GM19395 (cell line): ENCODE measurements around the gene KCNAB1.

Experiments
- ATAC-seq: cut with Tn5 transposase; IDR thresholded peaks from one replicate; pipeline ENCODE4 v1.9.1; 2021; ENCODE audit warnings: mild to moderate bottlenecking, moderate library complexity; ENCODE audit not compliant: unreplicated experiment

The KCNAB1 gene

GRCh38 chr3:156443079-156443478, 322.7 kb downstream of the KCNAB1 start:
- ATAC-seq = no peak

- ATAC-seq = no peak
These were observed 325.0 kb downstream of the KCNAB1 start for GRCh38 chr3:156445117-156446090.

- peak; percentile 72 for ATAC-seq
These were observed 327.9 kb downstream of the KCNAB1 start for GRCh38 chr3:156448300-156448699.

GRCh38 chr3:156449710-156450574, 329.6 kb downstream of the KCNAB1 start:
- ATAC-seq = peak; percentile 72

- ATAC-seq = no peak
These were observed 335.5 kb downstream of the KCNAB1 start for GRCh38 chr3:156455839-156456238.

GRCh38 chr3:156456771-156457224, 336.4 kb downstream of the KCNAB1 start:
- ATAC-seq = no peak

GRCh38 chr3:156459434-156459833, 339.1 kb downstream of the KCNAB1 start:
- no peak for ATAC-seq

- peak; percentile 91 for ATAC-seq
These were observed 339.8 kb downstream of the KCNAB1 start for GRCh38 chr3:156460206-156460611.

- ATAC-seq = no peak
These were observed 341.5 kb downstream of the KCNAB1 start for GRCh38 chr3:156461889-156462288.

GRCh38 chr3:156463123-156463522, 342.7 kb downstream of the KCNAB1 start:
- ATAC-seq = no peak

- ATAC-seq = no peak
These were observed 344.8 kb downstream of the KCNAB1 start for GRCh38 chr3:156465194-156465593.

GRCh38 chr3:156469456-156469855, 349.1 kb downstream of the KCNAB1 start:
- no peak for ATAC-seq

GRCh38 chr3:156471431-156471830, 351.1 kb downstream of the KCNAB1 start:
- no peak for ATAC-seq

GRCh38 chr3:156472150-156472549, 351.8 kb downstream of the KCNAB1 start:
- ATAC-seq = no peak

- no peak for ATAC-seq
These were observed 352.3 kb downstream of the KCNAB1 start for GRCh38 chr3:156472684-156473083.

GRCh38 chr3:156473341-156473740, 353.0 kb downstream of the KCNAB1 start:
- ATAC-seq = no peak

GRCh38 chr3:156474560-156475389, 354.4 kb downstream of the KCNAB1 start:
- no peak for ATAC-seq

GRCh38 chr3:156477323-156477722, 356.9 kb downstream of the KCNAB1 start:
- no peak for ATAC-seq

- no peak for ATAC-seq
These were observed 358.5 kb downstream of the KCNAB1 start for GRCh38 chr3:156478891-156479290.

GRCh38 chr3:156479604-156480003, 359.2 kb downstream of the KCNAB1 start:
- no peak for ATAC-seq

- ATAC-seq = no peak
These were observed 360.6 kb downstream of the KCNAB1 start for GRCh38 chr3:156480949-156481348.
